Anterior cingulate cortex (tissue), 58 donors: ENCODE data around the gene VAC14.

Experiments used
- DNase-seq, 58 donors: peaks; one replicate each; lab custom pipeline; 2025; lab: John Stamatoyannopoulos, UW

The VAC14 gene

DNA sequence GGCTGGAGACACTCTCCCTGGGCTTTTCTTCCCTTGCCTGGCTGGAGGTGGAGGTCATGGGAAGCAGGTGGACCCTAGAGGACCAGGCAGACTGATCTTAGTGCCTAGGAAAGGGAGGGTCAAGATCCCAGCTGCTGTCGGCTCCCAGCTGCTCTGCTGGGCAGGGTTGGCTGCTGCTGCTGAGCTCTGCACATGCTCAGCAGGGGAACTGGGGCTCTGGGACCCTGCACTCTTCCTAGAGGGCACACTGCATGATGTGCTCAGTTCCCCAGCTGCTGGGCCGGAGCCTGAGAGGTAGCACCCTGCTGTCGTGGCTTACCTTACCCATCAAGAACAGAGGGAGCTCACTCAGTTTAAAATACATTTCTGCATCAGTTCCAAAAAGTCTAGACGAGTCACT is 34.3 kb downstream of the VAC14 start:
- no peak for DNase-seq

DNA sequence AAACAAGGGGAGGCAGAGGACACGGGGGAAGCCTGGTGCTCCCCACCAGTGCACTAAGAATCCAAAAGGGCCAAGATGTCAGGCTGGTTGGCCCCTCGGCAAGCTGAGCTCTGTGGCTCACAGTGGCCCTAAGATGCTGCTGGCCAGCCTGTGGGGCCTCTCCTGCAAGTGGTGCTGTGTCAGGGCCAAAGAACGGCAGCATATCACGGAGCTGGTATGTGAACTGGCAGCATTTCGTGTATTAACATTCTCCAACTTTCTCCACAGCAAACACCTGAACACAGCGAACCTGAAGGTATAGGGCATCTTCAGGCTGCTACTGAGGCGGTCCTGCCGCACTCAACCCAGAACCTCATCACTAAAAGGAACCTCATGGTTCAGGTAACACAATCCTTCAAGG is 34.8 kb downstream of the VAC14 start:
- DNase-seq = no peak

DNA sequence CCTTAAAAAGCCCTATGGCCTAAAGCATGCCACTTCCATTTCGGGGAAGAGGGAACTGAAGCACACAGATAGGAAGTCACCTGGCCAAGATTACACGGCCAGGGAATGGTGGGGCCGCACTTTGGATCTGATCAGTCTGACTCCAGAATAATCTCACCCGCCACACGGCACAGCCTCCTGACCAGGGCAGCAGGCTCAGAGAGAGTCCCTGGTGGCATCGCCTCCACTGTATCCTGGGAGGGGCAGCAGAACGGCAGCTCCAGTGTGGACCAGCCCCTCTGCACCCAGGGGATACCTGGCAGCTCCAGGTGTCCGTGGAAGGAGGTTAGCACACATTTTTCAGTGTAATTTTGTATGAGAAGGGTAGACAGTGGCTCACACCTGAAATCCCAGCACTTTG is 35.5 kb downstream of the VAC14 start:
- DNase-seq = no peak

DNA sequence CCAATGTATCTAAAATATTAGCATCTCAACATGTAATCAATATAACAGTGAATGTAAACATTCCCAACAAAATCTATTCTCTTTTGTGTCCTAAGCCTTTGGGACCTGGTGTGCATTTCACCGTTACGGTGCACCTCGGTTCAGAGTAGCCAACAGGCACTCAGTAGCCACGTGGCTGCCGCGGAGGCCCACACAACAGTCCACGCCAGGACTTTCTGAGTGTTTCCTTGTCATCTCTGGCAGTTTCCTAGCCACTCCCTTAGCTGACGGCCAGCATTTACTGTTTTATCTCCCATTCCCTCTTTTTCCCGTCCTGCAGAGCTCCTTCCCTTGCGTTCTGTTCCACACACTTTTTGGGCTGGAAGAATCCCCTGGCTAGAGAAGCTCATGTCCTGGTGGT is 36.3 kb downstream of the VAC14 start:
- no peak for DNase-seq

DNA sequence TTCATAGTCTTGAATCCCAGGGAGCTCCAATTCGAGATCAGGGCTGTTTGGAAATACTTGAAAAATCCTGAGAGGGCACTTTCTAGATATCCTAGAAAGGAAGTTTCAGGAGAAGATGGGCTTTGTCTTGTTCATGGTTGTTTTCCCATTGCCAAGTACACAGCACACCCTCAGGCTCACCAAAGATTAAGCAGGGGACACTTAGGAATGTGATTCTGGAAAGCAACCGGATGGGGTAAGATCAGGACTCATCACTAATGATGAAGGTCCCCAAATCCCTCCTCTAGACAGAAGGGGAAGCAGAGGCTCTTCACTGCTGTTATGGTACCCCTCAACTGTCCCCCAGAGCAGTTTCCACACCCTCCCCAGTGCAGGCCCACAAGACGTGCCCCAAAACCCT is 40.7 kb downstream of the VAC14 start:
- no peak for DNase-seq

DNA sequence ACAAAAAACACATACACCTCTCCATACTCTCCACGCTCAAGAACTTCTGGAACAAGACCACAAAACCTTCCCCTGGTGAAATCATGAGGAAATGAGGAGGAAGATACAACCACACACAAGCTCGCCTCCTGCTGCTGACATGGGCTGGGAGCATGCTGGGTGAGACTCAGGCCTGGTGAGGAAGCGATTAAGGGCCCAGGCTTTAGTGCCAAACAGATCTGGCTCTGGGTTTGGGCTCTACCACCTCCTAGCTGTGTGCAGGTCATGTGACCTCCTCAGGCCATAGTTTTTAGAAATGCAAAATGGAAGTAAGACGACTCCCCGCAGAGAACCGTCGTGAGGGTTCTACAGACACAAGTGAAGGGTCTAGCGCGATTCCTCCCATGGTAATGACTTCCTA is 41.3 kb downstream of the VAC14 start:
- DNase-seq = no peak

DNA sequence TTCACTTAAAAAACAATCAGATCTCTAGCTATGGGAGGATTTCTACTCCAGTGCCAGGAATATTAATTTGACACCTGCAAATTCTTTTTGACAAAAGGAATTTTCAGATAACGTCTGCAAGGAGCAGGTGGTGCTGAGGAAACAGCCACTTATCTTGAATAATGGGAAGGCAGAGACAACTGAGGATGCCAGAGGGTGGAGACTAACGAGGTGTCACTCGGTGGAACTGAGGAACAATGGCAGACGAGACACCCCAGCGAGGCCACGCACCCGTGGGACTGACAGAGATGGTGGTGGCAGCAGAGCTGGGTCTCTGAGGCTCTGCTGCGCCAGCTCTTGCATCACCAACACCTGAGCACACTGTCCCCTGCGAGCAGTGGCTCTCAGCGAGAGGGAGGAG is 42.2 kb downstream of the VAC14 start:
- no peak for DNase-seq

DNA sequence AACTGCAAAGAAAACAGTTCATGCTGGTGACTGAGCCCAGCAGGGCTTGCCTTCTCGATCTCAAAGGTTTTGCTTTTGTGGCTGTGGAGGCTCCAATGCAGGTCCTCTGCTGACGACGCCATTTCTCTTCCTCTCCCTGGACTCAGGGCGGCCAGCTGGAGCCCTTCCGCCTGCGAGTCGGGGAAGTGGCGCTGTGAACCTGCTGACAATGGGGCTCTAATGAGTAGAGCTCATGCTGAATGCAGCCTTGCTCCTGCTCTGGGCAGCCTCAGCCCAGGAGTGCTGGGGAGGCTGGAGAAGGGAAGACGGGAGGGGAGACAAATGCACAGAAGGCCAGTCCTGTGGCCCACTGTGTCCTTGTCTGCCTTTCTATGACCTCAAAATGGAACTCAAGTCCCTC is 43.8 kb downstream of the VAC14 start:
- peak in 35 of 58 donors; percentile 12 to 73 (median 34) for DNase-seq

DNA sequence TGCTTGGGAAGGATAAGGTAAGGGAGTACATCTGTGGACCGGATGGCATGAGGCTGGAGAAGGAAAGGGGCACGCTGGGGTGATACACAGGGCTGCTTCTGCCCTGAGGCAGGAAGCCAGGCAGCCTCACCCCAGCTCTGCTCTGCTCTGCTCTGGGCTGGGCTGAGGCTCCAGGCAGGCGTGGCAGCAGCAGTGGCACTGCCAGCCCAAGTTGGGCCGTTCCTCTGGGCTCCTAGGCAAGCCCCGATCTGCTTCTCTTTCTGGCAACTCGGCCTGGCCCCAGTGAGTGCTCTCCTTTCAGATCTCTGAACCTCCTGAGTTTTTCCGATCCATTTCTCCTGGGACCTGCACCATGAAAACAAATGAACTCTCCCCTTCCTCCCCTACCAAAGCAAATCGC is 44.9 kb downstream of the VAC14 start:
- peak in 16 of 58 donors; percentile 11 to 55 (median 27) for DNase-seq

DNA sequence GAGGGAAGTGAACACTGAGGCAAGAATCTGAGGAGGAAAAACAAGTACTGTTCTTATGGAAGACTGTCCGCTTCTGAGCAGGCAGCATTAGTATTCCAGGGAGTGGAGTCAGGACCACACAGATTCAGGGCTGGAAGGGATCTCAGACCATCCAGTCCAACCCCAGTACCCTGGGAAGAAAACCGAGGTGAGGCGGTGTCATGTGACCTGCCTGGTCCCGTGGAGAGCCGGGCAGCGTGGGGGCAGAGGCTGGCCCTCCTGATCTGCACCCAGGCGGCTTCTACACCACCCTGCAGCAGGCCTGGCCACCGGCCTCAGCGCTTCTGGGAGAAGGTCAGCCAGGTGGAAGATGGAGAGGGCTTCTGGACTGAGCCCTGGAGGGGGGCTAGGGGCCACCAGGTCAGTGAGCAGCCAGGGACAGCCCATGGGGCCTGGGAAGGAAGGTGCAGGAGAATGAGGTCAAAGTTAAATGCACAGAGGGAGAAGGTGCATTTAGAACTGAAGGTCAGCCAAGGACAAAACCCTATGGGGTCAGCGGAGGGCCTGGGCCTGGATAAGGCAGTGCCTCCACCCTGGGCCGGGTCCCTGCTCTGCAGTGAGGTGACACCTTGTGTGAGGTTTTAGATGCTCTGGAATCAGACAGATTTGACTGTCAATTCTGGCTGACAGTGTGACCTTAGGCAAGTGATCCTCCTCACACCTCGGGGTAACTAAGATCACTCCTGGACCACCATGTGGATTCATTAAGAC is 45.9 kb downstream of the VAC14 start:
- DNase-seq = peak in 43 of 58 donors; percentile 7 to 86 (median 53)

DNA sequence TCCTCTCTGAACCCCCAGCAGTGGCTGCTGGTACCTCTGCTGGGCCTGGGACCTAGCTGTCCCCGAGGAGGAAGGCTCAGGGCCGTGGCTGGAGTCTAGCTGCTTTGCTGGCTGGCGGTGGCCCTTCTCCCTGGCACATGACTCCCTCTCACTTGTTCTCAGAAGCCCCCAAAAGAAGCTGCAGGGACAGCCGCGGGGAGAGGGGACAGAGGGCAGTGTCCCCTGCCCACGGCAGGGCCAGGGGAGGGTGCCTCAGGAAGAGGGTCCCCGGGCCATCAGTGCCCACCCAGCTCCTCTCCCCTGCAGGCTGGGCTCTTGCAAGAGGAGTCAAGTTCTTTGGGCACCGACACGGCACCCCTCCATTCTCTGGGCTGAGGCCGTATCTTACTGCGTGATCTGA is 46.6 kb downstream of the VAC14 start:
- no peak for DNase-seq

DNA sequence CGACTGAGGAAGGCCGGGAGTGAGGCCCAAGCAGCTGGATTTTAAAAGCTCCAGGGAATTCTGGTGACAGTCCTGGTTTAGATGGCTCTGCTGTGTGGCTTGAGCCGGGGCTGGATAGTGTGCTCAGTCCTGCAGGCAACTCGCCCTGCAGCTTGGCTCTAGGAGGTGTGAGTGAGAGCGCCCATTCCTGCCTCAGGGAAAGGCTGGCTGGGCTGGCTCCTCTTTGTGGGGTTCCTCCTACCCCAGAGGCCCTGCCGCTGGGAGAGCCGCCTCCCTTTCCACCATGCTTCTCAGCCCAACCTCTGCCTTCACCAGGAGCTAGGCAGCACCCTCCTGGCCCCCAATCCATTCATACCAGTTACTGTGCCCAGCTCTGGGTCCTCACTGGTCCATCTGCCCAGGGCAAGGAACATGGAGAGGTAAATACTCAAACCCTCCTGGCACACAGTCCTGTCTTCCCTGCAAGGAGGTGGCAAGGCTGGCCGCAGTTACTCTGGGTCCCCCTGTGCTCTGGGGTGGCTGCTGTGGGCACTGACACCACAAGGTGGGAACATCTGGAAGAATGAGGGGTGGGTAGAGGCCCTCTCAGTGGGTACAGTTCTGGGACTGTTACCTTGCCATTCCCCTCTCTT is 47.1 kb downstream of the VAC14 start:
- no peak for DNase-seq

DNA sequence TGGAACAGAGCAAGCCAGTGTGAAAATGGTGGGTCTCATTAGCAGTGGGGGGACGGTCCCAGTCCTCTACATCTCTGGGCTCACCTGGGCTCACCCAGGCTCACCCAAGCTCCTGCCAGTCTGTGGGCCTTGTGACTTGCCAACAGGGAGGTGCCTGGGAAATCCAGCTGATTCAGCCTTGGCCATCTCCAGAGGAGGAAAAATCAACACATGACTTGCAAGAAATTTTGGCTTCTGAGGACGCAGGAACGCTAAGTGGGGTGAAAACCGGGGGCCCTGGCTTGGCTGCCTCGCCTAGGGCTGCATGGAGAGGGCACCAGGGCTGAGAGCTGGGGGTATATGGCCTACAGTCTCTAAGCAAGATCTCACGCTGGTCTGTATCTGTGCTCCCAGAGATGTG is 47.7 kb downstream of the VAC14 start:
- DNase-seq = no peak

DNA sequence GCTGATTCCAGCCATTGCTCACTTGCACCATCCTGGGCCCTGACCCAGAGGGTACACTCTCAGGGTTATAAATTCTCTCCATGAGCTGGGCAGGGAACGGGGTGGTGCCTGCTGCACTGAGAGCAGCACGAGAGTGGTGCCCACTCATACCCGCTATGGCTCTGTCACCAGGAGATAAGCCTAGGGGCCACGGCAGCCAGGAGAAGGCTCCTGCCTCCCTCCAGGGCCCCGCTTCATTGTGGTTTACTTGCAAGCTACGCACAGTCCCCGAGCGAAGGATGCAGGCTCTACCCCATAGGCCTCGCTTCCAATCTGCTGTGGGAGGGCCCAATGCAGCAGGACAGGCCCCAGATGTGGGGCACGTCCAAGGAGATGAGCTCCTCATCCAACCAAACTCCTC is 48.5 kb downstream of the VAC14 start:
- DNase-seq = no peak

DNA sequence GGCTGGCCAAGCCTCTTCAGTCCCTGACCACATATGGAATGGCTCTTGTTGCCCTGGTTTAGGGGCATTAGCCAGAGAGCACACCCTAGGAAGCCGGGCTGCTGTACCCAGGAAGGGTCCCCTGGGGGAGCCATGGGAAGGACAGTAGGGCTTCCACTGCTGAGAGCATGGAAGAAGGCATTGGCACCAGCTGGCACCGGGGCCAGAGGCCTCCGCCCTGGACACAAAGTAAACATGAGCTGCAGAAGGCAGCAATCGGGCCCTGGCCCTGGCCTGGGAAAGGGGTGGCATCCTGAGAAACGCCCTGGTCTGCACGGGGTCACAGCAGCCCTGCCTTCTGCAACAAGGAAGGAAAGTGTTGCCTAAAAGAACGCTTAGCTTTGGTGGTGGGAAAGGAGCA is 49.4 kb downstream of the VAC14 start:
- DNase-seq = no peak

DNA sequence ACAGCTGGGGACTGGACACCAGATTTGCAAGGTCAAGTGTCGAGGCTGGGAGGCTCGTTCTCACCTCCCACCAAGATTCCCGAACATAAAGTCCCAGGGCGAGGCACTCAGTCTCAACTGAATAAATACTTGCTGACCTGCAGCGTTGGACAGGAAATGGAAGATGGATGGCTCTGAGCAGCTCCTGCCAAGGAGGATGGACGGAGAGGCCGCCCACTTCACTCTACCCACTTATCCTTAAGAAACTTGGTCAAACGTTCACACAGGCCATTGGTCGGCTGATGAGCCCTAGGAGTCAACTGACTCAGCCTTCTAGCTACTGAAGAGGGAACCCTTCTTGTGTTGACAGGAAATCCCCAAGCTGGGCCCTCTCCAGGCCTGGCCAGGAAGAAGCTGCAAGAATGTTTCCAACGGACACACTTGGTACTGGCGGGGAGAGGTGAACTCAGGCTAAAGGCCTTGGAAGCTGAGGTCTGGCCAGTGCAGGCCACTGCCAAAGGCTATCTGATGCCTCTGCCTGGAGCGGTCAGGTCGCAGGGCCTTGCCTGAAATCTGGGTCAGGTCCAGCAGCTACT is 50.0 kb downstream of the VAC14 start:
- DNase-seq = peak in 1 of 58 donors; percentile 24

DNA sequence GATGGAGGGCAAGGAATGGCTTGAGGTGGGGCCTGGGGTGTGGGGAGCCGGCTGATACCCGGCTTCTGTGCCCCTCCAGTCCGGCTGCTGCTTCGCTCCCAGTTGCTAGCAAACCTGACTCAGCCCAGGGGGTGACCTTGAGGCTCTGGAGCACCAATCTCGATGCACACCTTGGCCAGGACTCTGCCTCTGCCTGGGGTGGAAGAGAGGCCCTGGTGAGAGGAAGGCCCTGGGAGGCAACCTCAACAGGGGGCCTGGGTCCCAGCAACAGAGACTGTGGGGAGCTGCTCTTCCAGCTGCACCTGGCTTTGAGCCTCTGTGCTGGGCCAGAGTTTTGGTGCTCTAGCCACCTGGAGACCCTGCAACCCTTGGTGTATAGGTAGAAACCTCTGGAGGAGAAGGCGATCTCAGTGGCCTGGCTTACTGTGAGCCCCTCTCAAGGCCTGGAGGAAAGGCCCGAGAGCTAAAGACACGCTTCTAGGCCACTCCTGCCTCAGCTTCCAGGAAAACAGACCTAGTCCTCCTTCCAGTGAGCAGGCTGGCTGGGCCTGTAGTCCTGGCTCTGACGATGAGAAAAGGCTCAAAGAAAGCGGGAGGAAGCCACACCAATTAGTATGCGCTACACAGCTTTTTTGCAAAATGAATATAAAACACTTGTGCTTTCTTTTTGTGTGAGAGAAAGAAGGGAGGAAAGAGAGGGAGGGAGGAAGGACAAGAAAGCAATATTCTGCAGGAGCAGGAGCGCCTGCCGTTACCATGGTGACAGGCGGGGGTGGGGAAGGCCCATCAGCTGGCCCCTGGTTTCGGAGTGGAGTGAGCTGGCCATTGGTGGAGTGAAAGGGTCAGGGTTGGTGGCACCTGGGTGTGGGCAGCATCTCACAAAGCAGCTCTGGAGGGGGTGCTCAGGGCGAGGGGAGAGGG is 51.0 kb downstream of the VAC14 start:
- peak in 43 of 58 donors; percentile 16 to 88 (median 68) for DNase-seq

DNA sequence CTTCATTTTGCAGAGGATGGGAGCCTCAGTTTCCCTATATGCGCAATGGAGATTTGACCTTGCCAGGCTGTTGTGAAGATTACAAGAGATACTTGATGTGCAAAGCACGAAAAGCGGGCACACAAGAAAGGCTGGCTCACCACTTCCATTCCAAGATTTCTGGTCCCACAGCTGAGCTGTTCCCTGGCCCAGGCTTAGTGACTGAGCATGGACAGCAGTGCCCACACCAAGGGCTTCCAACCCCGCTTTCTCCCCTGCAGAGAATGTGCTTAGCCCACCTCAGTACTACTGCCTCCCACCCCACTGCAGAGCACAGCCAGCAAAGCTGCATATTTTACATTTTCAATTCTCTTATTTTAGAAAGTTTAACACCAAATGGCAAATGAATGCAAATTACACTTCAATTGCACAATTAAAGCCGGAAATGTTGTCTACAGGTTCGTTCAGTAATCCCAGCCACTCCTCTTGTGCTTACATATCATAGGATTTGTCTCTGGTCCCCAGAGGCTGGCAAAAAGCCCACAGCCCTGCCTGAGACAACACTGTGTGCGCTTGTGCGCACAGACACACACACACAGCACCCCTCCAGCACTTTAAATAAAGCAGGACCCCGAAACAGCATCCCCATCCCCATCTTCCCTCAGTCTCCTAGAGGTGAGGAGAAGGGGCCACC is 51.8 kb downstream of the VAC14 start:
- peak in 19 of 58 donors; percentile 16 to 58 (median 31) for DNase-seq

DNA sequence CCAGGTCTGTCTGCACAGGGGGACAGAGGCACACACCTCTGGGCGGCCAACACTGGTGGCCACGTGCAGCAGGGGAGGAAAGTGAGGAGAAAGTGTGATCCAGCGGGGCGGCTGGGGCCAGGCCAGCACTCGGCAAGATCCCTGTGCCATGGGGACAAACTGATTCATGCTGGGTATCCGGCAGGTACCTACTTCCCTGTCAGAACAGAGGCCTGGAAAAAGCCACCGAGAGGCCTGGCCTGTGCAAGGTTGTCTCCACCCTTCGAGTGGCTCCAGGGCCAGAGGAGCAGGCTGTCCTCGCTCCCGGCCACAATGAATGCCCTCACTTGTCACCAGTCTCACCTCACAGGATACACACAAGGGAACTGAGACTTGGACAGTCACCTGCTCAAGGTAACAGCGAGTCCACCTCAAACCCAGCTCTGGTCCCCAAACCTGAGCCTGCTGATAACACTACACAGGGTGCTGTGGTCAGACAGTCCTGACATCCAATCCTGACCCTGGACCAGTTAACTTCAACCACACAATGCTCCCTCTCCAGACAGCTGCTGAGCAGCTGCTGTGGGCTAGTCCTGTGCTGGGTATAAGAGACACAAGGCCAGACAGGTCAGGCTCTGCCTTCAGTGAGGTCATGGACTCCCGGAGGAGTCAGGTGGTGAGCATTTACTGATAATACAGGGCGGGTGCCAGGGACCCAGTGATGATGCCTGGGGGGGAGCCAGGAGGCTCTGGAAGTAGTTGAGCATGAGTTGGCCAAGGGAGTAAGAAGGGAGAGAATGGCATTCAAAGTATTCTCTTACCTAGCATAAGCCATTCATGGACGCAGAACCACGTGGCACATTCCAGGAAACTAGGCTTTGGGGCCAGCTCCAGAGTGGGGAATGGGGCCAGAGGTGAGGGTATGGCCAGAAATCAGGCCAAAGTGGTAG is 53.0 kb downstream of the VAC14 start:
- DNase-seq = no peak
